Spinal cord (tissue), 10 donors: ENCODE results near the gene PLXNA4. TPM values are rescaled to one million over a fixed set of nuclear protein-coding genes. Genes with fewer than 3 reads are reported as not detected.

Source experiments
- DNase-seq, 6 donors: peaks; one replicate each; pipeline versions ENCODE4 v3.0.0 to v3.0.0-alpha.2; 2013 to 2015; ENCODE audit warnings: low spot score in 6 of 6, low read depth in 4 of 6
- H3K27ac ChIP-seq: one replicate; pipeline ENCODE4 v1.5.1; 2013; ENCODE audit warnings: low read depth, low read length, control low read depth
- H3K27me3 ChIP-seq: one replicate; pipeline ENCODE4 v1.6.1; 2013; ENCODE audit warnings: low read length; ENCODE audit not compliant: control insufficient read depth, insufficient read depth
- H3K36me3 ChIP-seq: one replicate; pipeline ENCODE4 v1.6.1; 2013; ENCODE audit warnings: low read length; ENCODE audit not compliant: control insufficient read depth, insufficient read depth
- H3K4me1 ChIP-seq: one replicate; pipeline ENCODE4 v1.6.1; 2013; ENCODE audit warnings: low read length; ENCODE audit not compliant: control insufficient read depth, insufficient read depth
- H3K4me3 ChIP-seq: one replicate; pipeline ENCODE4 v1.5.1; 2013; ENCODE audit warnings: low read depth, low read length, control low read depth
- H3K9me3 ChIP-seq: one replicate; pipeline ENCODE4 v1.6.1; 2013; ENCODE audit warnings: low read length; ENCODE audit not compliant: control insufficient read depth, insufficient read depth
- WGBS: methylation state at CpG from one replicate; pipeline ENCODE4 v1.1.5; 2013; ENCODE audit warnings: missing lambda C conversion rate; ENCODE audit not compliant: insufficient coverage; 5-methylcytosine and 5-hydroxymethylcytosine counted together
- polyA plus RNA-seq, 2 donors: library from polyadenylated mRNA; unstranded; fragments of 120-200 nt; gene quantifications; one replicate each; pipeline ENCODE4 v1.2.1, GENCODE V29; 2013; ENCODE audit not compliant: insufficient read length in 2 of 2
- total RNA-seq, 2 donors: library from RNA; depleted of rRNA in 1 of 2; stranded (reverse); fragments of 120-200 nt in 1 of 2; fragments of >200 nt in 1 of 2; gene quantifications; one replicate each; pipeline versions ENCODE4 v1.2.3 to v1.2.4, GENCODE V29; 2013 to 2014
- donor health status: healthy.

Gene PLXNA4
- total and polyA plus RNA-seq, 4 donors: 13.8 to 29.7 (median 23.2) TPM

GRCh38 chr7:132446260-132446659 is 130.0 kb downstream of the PLXNA4 start:
- H3K4me3 ChIP-seq: no peak overlapping the region
- no peaks in the 10 kb centered on the region for H3K4me1 ChIP-seq
- 0% methylated on average over 1 of the region's 3 CpGs for WGBS
- H3K9me3 ChIP-seq: no peaks in the 10 kb centered on the region
- no peaks in the 10 kb centered on the region for H3K36me3 ChIP-seq
- no peak for DNase-seq
- H3K27ac ChIP-seq: no peak overlapping the region
- H3K27me3 ChIP-seq: no peaks in the 10 kb centered on the region

- 100% methylated on average over 1 of the region's 5 CpGs for WGBS
- H3K4me3 ChIP-seq: no peak overlapping the region
- peaks cover 2% of the 10 kb centered on the region for H3K4me1 ChIP-seq
- no peak overlapping the region for H3K27ac ChIP-seq
- no peaks in the 10 kb centered on the region for H3K36me3 ChIP-seq
- no peak for DNase-seq
- no peaks in the 10 kb centered on the region for H3K27me3 ChIP-seq
- no peaks in the 10 kb centered on the region for H3K9me3 ChIP-seq
These were observed 132.3 kb downstream of the PLXNA4 start for GRCh38 chr7:132443761-132444520.

GRCh38 chr7:132441935-132442334 is 134.3 kb downstream of the PLXNA4 start:
- Histone ChIP-seq H3K36me3 (no peaks in the 10 kb centered on the region), H3K9me3 (no peaks in the 10 kb centered on the region), H3K4me1 (peaks cover 7% of the 10 kb centered on the region), H3K4me3 (no peak overlapping the region), H3K27me3 (no peaks in the 10 kb centered on the region), H3K27ac (no peak overlapping the region)
- 81% methylated on average over 4 of the region's 4 CpGs for WGBS
- no peak for DNase-seq

- H3K36me3 ChIP-seq: no peaks in the 10 kb centered on the region
- WGBS: 60% methylated on average over 1 of the region's 5 CpGs
- no peak overlapping the region for H3K27ac ChIP-seq
- peaks cover 25% of the 10 kb centered on the region for H3K4me1 ChIP-seq
- no peak overlapping the region for H3K4me3 ChIP-seq
- H3K9me3 ChIP-seq: no peaks in the 10 kb centered on the region
- DNase-seq: no peak
- H3K27me3 ChIP-seq: no peaks in the 10 kb centered on the region
These were observed 136.1 kb downstream of the PLXNA4 start for GRCh38 chr7:132440151-132440550.

- Histone ChIP-seq H3K27me3 (peaks cover 3% of the 10 kb centered on the region), H3K36me3 (no peaks in the 10 kb centered on the region), H3K4me3 (no peak overlapping the region), H3K27ac (no peak overlapping the region), H3K4me1 (peaks cover 31% of the 10 kb centered on the region), H3K9me3 (no peaks in the 10 kb centered on the region)
- DNase-seq: peak in 1 of 6 donors; percentile 55
- WGBS: 74% methylated on average over 8 of the region's 8 CpGs
These were observed 137.3 kb downstream of the PLXNA4 start for GRCh38 chr7:132438926-132439325.

GRCh38 chr7:132437730-132438129 is 138.5 kb downstream of the PLXNA4 start:
- peaks cover 3% of the 10 kb centered on the region for H3K27me3 ChIP-seq
- H3K9me3 ChIP-seq: no peaks in the 10 kb centered on the region
- no peak overlapping the region for H3K27ac ChIP-seq
- WGBS: 82% methylated on average over 5 of the region's 5 CpGs
- DNase-seq: no peak
- no peak overlapping the region for H3K4me3 ChIP-seq
- H3K36me3 ChIP-seq: no peaks in the 10 kb centered on the region
- H3K4me1 ChIP-seq: peaks cover 31% of the 10 kb centered on the region

- Histone ChIP-seq H3K27me3 (peaks cover 3% of the 10 kb centered on the region), H3K27ac (no peak overlapping the region), H3K36me3 (no peaks in the 10 kb centered on the region), H3K9me3 (no peaks in the 10 kb centered on the region), H3K4me3 (no peak overlapping the region), H3K4me1 (peaks cover 31% of the 10 kb centered on the region)
- DNase-seq: peak in 2 of 6 donors; percentile 53 to 65
- WGBS: 50% methylated on average over 2 of the region's 8 CpGs
These were observed 140.1 kb downstream of the PLXNA4 start for GRCh38 chr7:132436121-132436520.

GRCh38 chr7:132435016-132435990 is 141.0 kb downstream of the PLXNA4 start:
- DNase-seq: peak in 2 of 6 donors; percentile 75 to 96
- Histone ChIP-seq H3K4me1 (peaks cover 31% of the 10 kb centered on the region), H3K4me3 (no peak overlapping the region), H3K27me3 (peaks cover 3% of the 10 kb centered on the region), H3K36me3 (no peaks in the 10 kb centered on the region), H3K27ac (no peak overlapping the region), H3K9me3 (no peaks in the 10 kb centered on the region)
- WGBS: 64% methylated on average over 8 of the region's 18 CpGs

- DNase-seq: no peak
- 95% methylated on average over 7 of the region's 7 CpGs for WGBS
- Histone ChIP-seq H3K4me1 (peaks cover 30% of the 10 kb centered on the region), H3K27me3 (peaks cover 3% of the 10 kb centered on the region), H3K9me3 (no peaks in the 10 kb centered on the region), H3K36me3 (no peaks in the 10 kb centered on the region), H3K4me3 (no peak overlapping the region), H3K27ac (no peak overlapping the region)
These were observed 142.2 kb downstream of the PLXNA4 start for GRCh38 chr7:132434041-132434440.
